Ovary (tissue), 9 donors: ENCODE results near the gene TAP2. TPM values are rescaled to one million over a fixed set of nuclear protein-coding genes. Genes with fewer than 3 reads are reported as not detected.

Experiments
- DNase-seq, 5 donors: peaks; one replicate each; pipeline ENCODE4 v3.0.0-alpha.2; 2019 to 2020
- H3K27ac ChIP-seq, 2 donors: fragments of 200-600 bp; one replicate each; pipeline versions ENCODE4 v1.5.1 to v1.8.0; 2019 to 2022
- H3K27me3 ChIP-seq: fragments of 200-600 bp; one replicate; pipeline ENCODE4 v1.8.0; 2022
- H3K36me3 ChIP-seq: fragments of 200-600 bp; sonication (generic); one replicate; pipeline ENCODE4 v1.5.1; 2019
- H3K4me1 ChIP-seq: one replicate; pipeline ENCODE4 v1.8.1; 2013; ENCODE audit warnings: mild to moderate bottlenecking, moderate library complexity; ENCODE audit not compliant: insufficient read depth
- H3K4me3 ChIP-seq: fragments of 200-600 bp; sonication (generic); one replicate; pipeline ENCODE4 v1.5.1; 2017
- H3K9me3 ChIP-seq, 2 donors: fragments of 200-600 bp in 1 of 2; sonication (generic) in 1 of 2; one replicate each; pipeline versions ENCODE4 v1.5.1 to v1.8.1; 2013 to 2019; ENCODE audit warnings: mild to moderate bottlenecking in 1 of 2, moderate library complexity in 1 of 2
- EP300 ChIP-seq: sonication (generic); formaldehyde crosslinking; IDR thresholded peaks from one replicate; pipeline ENCODE4 v1.6.1; 2017; ENCODE audit warnings: antibody characterized with exemption
- POLR2A ChIP-seq: fragments of 450-650 bp; IDR thresholded peaks from one replicate; pipeline ENCODE4 v1.6.1; 2017; ENCODE audit warnings: antibody characterized with exemption, mild to moderate bottlenecking, moderate library complexity
- WGBS, 3 donors: extraction: QIAGEN DNeasy Blood & Tissue Kit in 1 of 3; methylation state at CpG; one replicate each; pipeline versions ENCODE4 v1.1.5 to v1.1.7; 2013 to 2017; 5-methylcytosine and 5-hydroxymethylcytosine counted together
- intact Hi-C, 4 donors: fragments of 100-400 bp; cut with DNase I; formaldehyde crosslinking; loops; one replicate each; pipeline versions ENCODE4 v1.11.0 to v1.15.1; 2022 to 2023
- polyA plus RNA-seq, 2 donors: library from polyadenylated mRNA; stranded (reverse); fragments of 200-250 nt in 1 of 2; fragments of 350-450 nt in 1 of 2; fragmentation: Illumina TruSeq in 1 of 2; extraction: RNeasy Lipid Tissue Mini Kit (QIAGEN cat#74804) in 1 of 2; gene quantifications; one replicate each; pipeline ENCODE4 v1.2.3, GENCODE V29; 2013 to 2014
- total RNA-seq, 7 donors: library from RNA; depleted of rRNA in 2 of 7; stranded (reverse); fragments of >200 nt in 2 of 7; fragmentation: NEBNext Ultra II Directional in 3 of 7; extraction: Animal tissue kit (Norgen Biotek cat#: 25700) in 3 of 7; gene quantifications; one replicate each; pipeline versions ENCODE4 v1.1.0 to v1.2.4, GENCODE V29; 2016 to 2023
- TF ChIP-seq, protein P1 (sequence below), 3 donors: fragments of 450-650 bp in 2 of 3; fragments of 200-600 bp in 1 of 3; IDR thresholded peaks; one replicate each; pipeline versions ENCODE4 v1.5.1 to v1.8.0; 2016 to 2022; ENCODE audit warnings: antibody characterized with exemption in 3 of 3, mild to moderate bottlenecking in 1 of 3
- donor health status: DM: no; HTN: no; CAD: no; lungs with moderate emphysema.
- donor health status: DM: no; HTN: no; CAD: no.
- donor health status: Bipolar disorder and iron deficiency.
- donor health status: DM: yes; HTN: yes; CAD: no.
- donor health status: DM: no; HTN: no; CAD: no.
- donor health status: DM: yes; HTN: yes; CAD: no.

The TAP2 gene
- total and polyA plus RNA-seq, 9 donors = 8.9 to 23.8 (median 17.9) TPM

DNA sequence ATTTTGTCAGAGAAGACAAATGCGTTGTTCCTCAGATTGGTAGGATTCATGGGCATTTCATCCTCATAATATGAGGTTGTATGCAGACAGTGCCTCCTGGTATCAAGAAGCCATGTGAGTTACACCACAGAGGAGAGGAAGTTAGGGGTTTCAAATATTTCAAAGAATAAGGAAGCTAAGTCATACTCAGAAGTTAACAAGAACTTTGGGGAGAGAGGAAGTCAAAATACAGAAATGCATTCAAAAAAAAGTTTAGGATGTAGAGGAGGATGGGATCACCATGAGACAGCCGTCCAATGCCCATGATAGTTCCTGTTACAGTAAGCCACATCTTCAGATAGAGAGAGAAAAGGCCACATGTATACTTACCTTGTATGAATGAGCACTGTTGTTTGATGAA lies 44.0 kb downstream of the TAP2 start:
- H3K9me3 ChIP-seq = no peaks in the 10 kb centered on the region
- no peaks in the 10 kb centered on the region for H3K27me3 ChIP-seq
- H3K4me3 ChIP-seq = no peak overlapping the region
- TF ChIP-seq POLR2A (no peak), EP300 (no peak)
- TF ChIP-seq, protein P1, sequence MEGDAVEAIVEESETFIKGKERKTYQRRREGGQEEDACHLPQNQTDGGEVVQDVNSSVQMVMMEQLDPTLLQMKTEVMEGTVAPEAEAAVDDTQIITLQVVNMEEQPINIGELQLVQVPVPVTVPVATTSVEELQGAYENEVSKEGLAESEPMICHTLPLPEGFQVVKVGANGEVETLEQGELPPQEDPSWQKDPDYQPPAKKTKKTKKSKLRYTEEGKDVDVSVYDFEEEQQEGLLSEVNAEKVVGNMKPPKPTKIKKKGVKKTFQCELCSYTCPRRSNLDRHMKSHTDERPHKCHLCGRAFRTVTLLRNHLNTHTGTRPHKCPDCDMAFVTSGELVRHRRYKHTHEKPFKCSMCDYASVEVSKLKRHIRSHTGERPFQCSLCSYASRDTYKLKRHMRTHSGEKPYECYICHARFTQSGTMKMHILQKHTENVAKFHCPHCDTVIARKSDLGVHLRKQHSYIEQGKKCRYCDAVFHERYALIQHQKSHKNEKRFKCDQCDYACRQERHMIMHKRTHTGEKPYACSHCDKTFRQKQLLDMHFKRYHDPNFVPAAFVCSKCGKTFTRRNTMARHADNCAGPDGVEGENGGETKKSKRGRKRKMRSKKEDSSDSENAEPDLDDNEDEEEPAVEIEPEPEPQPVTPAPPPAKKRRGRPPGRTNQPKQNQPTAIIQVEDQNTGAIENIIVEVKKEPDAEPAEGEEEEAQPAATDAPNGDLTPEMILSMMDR (IDR thresholded peaks at IDR 0.05) = no peak
- no peaks in the 10 kb centered on the region for H3K4me1 ChIP-seq
- no peaks in the 10 kb centered on the region for H3K36me3 ChIP-seq
- intact Hi-C loops = loop anchor here in 3 of 4 donors (10.0 kb wide), 1 partner anchor 380 kb away; no protein-coding TSS in a partner anchor
- no peak overlapping the region for H3K27ac ChIP-seq
- DNase-seq = no peak
- WGBS, 3 donors = 37 to 86% (median 83%) methylated on average over 2 of the region's 2 CpGs

DNA sequence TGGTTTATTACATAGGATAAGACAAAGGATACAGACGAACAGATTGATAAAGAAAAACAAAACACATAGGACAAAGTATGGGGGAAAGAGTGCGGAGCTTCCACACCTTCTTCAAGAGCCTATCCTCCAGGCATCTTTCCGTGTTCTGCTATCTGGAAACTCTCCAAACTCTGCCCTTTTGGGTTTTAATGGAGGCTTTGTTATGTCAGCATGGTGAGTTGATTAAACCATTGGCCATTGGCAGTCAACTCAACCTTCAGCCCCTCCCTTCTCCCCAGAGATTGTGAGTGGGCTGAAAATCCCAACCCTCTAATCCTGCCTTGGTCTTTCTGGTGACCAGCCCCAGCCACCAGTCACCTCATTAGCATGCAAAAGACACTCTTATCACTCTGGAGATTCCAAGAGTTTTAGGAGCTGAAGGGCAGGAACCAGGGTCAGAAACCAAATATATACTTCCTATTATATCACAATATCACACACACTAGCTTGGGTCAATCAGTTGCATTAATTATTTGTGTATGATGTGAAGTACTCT lies 45.6 kb downstream of the TAP2 start:
- TF ChIP-seq, protein P1 (IDR thresholded peaks at IDR 0.05) = no peak
- TF ChIP-seq POLR2A (no peak), EP300 (no peak)
- Histone ChIP-seq H3K36me3 (no peaks in the 10 kb centered on the region), H3K27me3 (no peaks in the 10 kb centered on the region), H3K27ac (no peak overlapping the region), H3K4me3 (no peak overlapping the region), H3K4me1 (no peaks in the 10 kb centered on the region), H3K9me3 (no peaks in the 10 kb centered on the region)
- intact Hi-C loops = loop anchor here in 3 of 4 donors (10.0 kb wide), 1 partner anchor 378 kb away; no protein-coding TSS in a partner anchor
- DNase-seq = no peak
- 62 to 69% (median 64%) methylated on average over 3 of the region's 3 CpGs for WGBS, 3 donors

DNA sequence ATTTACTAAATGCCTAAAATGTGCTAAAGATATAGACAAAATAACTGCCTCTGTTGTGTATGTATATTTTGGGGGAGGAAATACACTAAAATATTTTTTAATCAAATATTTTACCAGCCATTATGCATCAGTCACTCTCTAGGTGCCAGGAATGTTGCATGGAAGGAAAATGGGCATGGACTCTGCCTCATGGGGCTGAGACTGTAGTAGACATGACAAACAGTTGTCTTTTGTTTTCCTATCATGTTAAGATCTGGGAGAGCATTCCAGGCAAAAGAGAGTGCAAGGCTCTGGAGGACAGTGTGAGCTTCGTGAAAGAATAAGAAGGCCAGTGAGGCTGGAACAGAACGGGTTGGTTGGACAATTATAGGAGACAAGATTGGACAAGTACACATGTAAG lies 48.2 kb downstream of the TAP2 start:
- Histone ChIP-seq H3K27me3 (no peaks in the 10 kb centered on the region), H3K27ac (no peak overlapping the region), H3K4me1 (no peaks in the 10 kb centered on the region), H3K9me3 (no peaks in the 10 kb centered on the region), H3K4me3 (no peak overlapping the region), H3K36me3 (no peaks in the 10 kb centered on the region)
- TF ChIP-seq, protein P1 (IDR thresholded peaks at IDR 0.05) = no peak
- TF ChIP-seq POLR2A = no peak
- no peak for TF ChIP-seq EP300
- WGBS, 3 donors = 38 to 72% (median 55%) methylated on average over 2 of the region's 2 CpGs
- DNase-seq = no peak
- intact Hi-C loops = loop anchor here in 3 of 4 donors (10.0 kb wide), 1 partner anchor 376 kb away; no protein-coding TSS in a partner anchor

Other genes with a start within 250 kb of the TAP2 start
- gene HLA-DRB1, start 248.9 kb downstream of the TAP2 start, total RNA-seq = 100 to 1,000 TPM in 2 of 7 donors, 10 to 100 TPM in 5; 16.4 to 136 (median 62.1) TPM
- 10 to 100 TPM; 47.9 to 95.9 TPM for gene HLA-DRB1, start 248.9 kb downstream of the TAP2 start, polyA plus RNA-seq
- gene HLA-DQA1, start 201.3 kb downstream of the TAP2 start, total RNA-seq = 10 to 100 TPM in 4 of 7 donors, 1 to 10 TPM in 2, under 1 TPM in 1; 0.72 to 20.9 (median 10.1) TPM
- gene HLA-DQA1, start 201.3 kb downstream of the TAP2 start, polyA plus RNA-seq = 10 to 100 TPM; 10.8 to 44.8 TPM
- gene HLA-DQB1, start 172.1 kb downstream of the TAP2 start, total RNA-seq = 10 to 100 TPM in 3 of 7 donors, 1 to 10 TPM in 3, under 1 TPM in 1; 0.36 to 22.2 (median 7.7) TPM
- 10 to 100 TPM in 1 of 2 donors, 1 to 10 TPM in 1; 2.5 to 28.5 TPM for gene HLA-DQB1, start 172.1 kb downstream of the TAP2 start, polyA plus RNA-seq
- gene HLA-DQA2, start 97.3 kb downstream of the TAP2 start, total RNA-seq = 1 to 10 TPM in 2 of 7 donors, under 1 TPM in 2, not detected in 3; 0.66 to 4.4 (median 1.2) TPM
- gene HLA-DQA2, start 97.3 kb downstream of the TAP2 start, polyA plus RNA-seq = 10 to 100 TPM in 1 of 2 donors, not detected in 1; 29.3 TPM
- 1 to 10 TPM in 2 of 7 donors, under 1 TPM in 3, not detected in 2; 0.33 to 3.7 (median 0.66) TPM for gene HLA-DQB2, start 75.2 kb downstream of the TAP2 start, total RNA-seq
- 1 to 10 TPM in 1 of 2 donors, not detected in 1; 3.1 TPM for gene HLA-DQB2, start 75.2 kb downstream of the TAP2 start, polyA plus RNA-seq
- 1 to 10 TPM in 2 of 7 donors, under 1 TPM in 4, not detected in 1; 0.28 to 4.6 (median 0.73) TPM for gene HLA-DOB, start 21.7 kb downstream of the TAP2 start, total RNA-seq
- gene HLA-DOB, start 21.7 kb downstream of the TAP2 start, polyA plus RNA-seq = 1 to 10 TPM in 1 of 2 donors, under 1 TPM in 1; 0.24 to 1.6 TPM
- gene PSMB8, start 5.3 kb upstream of the TAP2 start, total RNA-seq = 10 to 100 TPM; 28.9 to 44.8 (median 36.0) TPM
- 100 to 1,000 TPM in 1 of 2 donors, 10 to 100 TPM in 1; 62.2 to 103 TPM for gene PSMB8, start 5.3 kb upstream of the TAP2 start, polyA plus RNA-seq
- gene TAP1, start 15.0 kb upstream of the TAP2 start, total RNA-seq = 10 to 100 TPM; 17.7 to 30.7 (median 23.3) TPM
- gene TAP1, start 15.0 kb upstream of the TAP2 start, polyA plus RNA-seq = 10 to 100 TPM; 22.7 to 48.4 TPM
- gene PSMB9, start 15.5 kb upstream of the TAP2 start, total RNA-seq = 10 to 100 TPM in 6 of 7 donors, 1 to 10 TPM in 1; 9.5 to 28.3 (median 20.4) TPM
- 10 to 100 TPM; 23.6 to 30.7 TPM for gene PSMB9, start 15.5 kb upstream of the TAP2 start, polyA plus RNA-seq
- gene HLA-DMB, start 102.3 kb upstream of the TAP2 start, total RNA-seq = 10 to 100 TPM in 6 of 7 donors, 1 to 10 TPM in 1; 4.3 to 39.1 (median 12.0) TPM
- gene HLA-DMB, start 102.3 kb upstream of the TAP2 start, polyA plus RNA-seq = 10 to 100 TPM; 11.0 to 70.0 TPM
- gene HLA-DMA, start 114.4 kb upstream of the TAP2 start, total RNA-seq = 10 to 100 TPM in 6 of 7 donors, 1 to 10 TPM in 1; 5.7 to 50.4 (median 18.5) TPM
- 100 to 1,000 TPM in 1 of 2 donors, 10 to 100 TPM in 1; 19.2 to 162 TPM for gene HLA-DMA, start 114.4 kb upstream of the TAP2 start, polyA plus RNA-seq
- gene BRD2, start 129.9 kb upstream of the TAP2 start, total RNA-seq = 100 to 1,000 TPM; 106 to 196 (median 163) TPM
- gene BRD2, start 129.9 kb upstream of the TAP2 start, polyA plus RNA-seq = 100 to 1,000 TPM; 128 to 301 TPM
- gene HLA-DOA, start 170.9 kb upstream of the TAP2 start, total RNA-seq = 10 to 100 TPM in 1 of 7 donors, 1 to 10 TPM in 6; 1.1 to 17.3 (median 6.4) TPM
- gene HLA-DOA, start 170.9 kb upstream of the TAP2 start, polyA plus RNA-seq = 10 to 100 TPM in 1 of 2 donors, 1 to 10 TPM in 1; 2.5 to 25.3 TPM
- 10 to 100 TPM; 11.8 to 62.0 (median 46.8) TPM for gene HLA-DPA1, start 234.9 kb upstream of the TAP2 start, total RNA-seq
- 100 to 1,000 TPM in 1 of 2 donors, 10 to 100 TPM in 1; 26.7 to 304 TPM for gene HLA-DPA1, start 234.9 kb upstream of the TAP2 start, polyA plus RNA-seq
- gene HLA-DPB1, start 237.3 kb upstream of the TAP2 start, total RNA-seq = 10 to 100 TPM; 19.4 to 85.8 (median 44.7) TPM
- 100 to 1,000 TPM in 1 of 2 donors, 10 to 100 TPM in 1; 39.5 to 120 TPM for gene HLA-DPB1, start 237.3 kb upstream of the TAP2 start, polyA plus RNA-seq